A673 (cell line): ENCODE measurements around the gene LIPK.

ENCODE experiments used
- EZH2 ChIP-seq: fragments of 200-600 bp; sonication (generic); IDR thresholded peaks from 2 replicates; pipeline ENCODE4 v1.6.1; 2017; ENCODE audit warnings: borderline replicate concordance, low read depth, mild to moderate bottlenecking, mixed read lengths, antibody characterized with exemption, low read length; ENCODE audit not compliant: poor library complexity, severe bottlenecking
- TF ChIP-seq, protein P1 (sequence below): fragments of 300-800, 200-600 bp; sonication (generic); conservative IDR thresholded peaks from 2 replicates; pipeline ENCODE4 v1.5.1; 2017; ENCODE audit warnings: low read depth, mild to moderate bottlenecking, antibody characterized with exemption, low read length, moderate library complexity, mixed read lengths

DNA sequence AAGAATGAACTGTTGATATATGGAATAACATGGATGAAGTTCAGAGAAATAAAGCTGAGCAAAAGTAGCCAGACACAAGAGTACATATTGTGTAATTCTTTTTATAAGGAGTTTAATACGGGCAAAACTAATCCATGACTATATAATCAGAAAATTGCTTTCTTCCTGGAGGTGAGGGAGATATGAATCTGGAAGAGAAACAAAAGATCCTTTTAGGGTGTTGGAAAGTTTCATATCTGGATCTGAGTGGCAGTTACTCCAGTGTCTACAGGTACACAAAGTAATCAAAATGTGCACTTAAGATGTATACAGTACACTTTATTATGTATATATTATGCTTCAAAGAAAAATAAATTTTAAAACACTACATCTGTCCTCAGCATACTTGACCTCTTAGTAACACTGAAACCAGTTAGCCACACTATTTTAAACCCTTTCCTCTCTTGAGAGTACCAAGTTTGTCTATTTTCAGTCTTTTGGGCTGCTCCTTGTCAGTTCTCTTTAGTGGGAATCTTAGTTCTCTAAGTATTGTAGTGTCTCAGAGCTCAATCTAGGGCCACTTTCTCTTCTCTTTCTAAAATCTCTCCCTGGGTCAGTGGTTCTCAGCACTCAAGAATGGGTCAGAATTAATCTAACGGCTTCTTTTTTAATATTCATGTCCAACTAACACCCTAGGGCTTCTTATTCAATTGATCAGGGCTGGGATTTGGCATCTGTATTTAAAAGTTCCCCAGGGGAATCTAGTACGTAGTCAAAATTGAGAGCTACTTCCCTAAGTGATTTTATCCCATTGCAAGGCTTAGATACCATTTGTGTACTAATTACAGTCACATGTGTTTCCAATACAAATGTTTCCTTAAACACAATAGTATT, 46.1 kb upstream of the LIPK start:
- TF ChIP-seq, protein P1, sequence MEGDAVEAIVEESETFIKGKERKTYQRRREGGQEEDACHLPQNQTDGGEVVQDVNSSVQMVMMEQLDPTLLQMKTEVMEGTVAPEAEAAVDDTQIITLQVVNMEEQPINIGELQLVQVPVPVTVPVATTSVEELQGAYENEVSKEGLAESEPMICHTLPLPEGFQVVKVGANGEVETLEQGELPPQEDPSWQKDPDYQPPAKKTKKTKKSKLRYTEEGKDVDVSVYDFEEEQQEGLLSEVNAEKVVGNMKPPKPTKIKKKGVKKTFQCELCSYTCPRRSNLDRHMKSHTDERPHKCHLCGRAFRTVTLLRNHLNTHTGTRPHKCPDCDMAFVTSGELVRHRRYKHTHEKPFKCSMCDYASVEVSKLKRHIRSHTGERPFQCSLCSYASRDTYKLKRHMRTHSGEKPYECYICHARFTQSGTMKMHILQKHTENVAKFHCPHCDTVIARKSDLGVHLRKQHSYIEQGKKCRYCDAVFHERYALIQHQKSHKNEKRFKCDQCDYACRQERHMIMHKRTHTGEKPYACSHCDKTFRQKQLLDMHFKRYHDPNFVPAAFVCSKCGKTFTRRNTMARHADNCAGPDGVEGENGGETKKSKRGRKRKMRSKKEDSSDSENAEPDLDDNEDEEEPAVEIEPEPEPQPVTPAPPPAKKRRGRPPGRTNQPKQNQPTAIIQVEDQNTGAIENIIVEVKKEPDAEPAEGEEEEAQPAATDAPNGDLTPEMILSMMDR = no peak
- TF ChIP-seq EZH2 = no peak
